HG03039 (cell line): ENCODE measurements around the gene MTTP.
"Not testable (repeated sequence)": the region's sequence is repeated elsewhere in the genome, so short reads cannot be mapped to it uniquely, and the experiment has no call there.

Experiments used
- ATAC-seq: cut with Tn5 transposase; IDR thresholded peaks from one replicate; pipeline ENCODE4 v1.9.1; 2021; ENCODE audit warnings: mild to moderate bottlenecking, moderate library complexity; ENCODE audit not compliant: unreplicated experiment

The MTTP gene

DNA sequence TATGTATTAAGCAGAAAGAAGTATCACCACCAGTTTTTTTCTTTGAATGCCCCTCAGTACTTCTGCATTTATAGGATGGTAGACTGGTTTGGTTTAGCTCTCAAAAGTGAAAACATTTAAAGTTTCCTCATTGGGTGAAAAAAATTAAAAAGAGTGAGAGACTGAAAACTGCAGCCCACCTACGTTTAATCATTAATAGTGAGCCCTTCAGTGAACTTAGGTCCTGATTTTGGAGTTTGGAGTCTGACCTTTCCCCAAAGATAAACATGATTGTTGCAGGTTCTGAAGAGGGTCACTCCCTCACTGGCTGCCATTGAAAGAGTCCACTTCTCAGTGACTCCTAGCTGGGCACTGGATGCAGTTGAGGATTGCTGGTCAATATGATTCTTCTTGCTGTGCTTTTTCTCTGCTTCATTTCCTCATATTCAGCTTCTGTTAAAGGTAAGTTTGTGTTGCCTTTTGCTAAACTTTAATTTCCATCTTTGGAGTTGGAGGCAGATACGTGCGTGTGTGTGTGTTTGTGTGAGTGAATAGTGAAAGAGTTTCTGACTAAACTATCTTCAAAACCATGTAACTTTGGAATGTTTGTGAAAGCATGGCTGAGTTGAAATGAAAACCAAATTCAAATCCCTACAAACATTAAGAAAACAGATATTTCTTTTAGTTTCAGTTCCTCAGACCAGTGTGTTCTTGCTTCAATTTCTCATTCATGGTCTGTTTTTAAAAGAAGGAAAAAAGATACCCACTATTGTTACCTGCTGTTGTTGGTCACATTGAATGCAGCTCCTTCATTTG is at the start of gene MTTP:
Gene MTTP (plus strand): TSS at position 295 of the 795 bp plus-strand sequence. CDS start 86 bp downstream, at position 381.
- peak; percentile 82 for ATAC-seq

DNA sequence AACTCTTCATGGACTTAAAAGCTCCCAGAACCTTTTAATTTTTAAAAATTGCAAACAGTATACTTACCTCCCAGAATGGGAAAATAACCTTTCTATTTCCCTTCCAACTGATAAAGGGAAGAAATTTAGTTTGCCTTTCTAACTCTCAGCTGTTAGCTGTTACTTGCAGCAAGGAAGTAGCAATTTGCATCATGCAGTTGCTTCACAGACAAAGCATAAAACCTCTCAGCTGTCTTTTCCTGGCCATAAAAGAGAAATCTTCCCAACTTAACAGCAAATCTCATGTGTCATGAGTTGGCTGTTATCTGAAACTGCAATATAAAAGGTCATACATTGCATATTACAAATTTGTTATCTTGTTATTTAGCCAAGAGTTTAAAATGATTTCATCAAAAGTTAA is 45.4 kb upstream of the MTTP start:
- ATAC-seq: no peak

GRCh38 chr4:99529956-99530355 is 44.7 kb upstream of the MTTP start:
- no peak for ATAC-seq

DNA sequence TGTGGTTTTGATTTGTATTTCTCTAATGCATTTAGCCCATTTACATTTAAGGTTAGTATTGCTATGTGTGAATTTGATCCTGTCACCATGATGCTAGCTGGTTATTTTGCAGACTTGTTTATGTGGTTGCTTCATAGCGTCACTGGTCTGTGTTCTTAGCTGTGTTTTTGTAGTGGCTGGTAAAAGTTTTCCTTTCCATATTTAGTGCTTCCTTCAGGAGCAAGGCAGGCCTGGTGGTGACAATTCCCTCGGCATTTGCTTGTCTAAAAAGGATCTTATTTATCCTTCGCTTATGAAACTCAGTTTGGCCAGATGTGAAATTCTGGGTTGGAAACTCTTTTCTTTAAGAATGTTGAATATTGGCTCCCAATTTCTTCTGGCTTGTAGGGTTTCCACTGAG is 39.9 kb upstream of the MTTP start:
- not testable (repeated sequence) for ATAC-seq

- ATAC-seq: no peak
These were observed 38.4 kb upstream of the MTTP start for GRCh38 chr4:99536271-99536670.

DNA sequence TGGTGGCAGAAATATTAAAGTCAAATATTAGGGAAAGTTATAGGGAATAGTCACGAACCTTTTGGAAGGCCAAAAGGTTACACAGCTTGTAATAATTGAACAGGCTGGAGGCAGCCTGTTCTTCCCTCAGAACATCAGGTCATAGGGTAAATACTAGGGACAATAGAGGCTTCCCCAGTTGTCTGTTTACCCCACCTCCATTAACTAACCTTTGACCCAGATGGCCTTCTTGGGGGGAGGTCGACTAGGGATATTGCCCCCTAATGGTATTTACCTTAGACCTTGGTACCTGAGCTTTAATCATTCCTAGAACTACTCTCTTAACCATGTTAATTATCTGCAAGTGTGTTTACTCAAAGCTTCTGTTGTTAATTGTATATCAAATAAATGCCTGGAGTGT is 37.8 kb upstream of the MTTP start:
- no peak for ATAC-seq

GRCh38 chr4:99537674-99538073 is 37.0 kb upstream of the MTTP start:
- ATAC-seq: no peak

- no peak for ATAC-seq
These were observed 34.2 kb upstream of the MTTP start for GRCh38 chr4:99540277-99540939.

DNA sequence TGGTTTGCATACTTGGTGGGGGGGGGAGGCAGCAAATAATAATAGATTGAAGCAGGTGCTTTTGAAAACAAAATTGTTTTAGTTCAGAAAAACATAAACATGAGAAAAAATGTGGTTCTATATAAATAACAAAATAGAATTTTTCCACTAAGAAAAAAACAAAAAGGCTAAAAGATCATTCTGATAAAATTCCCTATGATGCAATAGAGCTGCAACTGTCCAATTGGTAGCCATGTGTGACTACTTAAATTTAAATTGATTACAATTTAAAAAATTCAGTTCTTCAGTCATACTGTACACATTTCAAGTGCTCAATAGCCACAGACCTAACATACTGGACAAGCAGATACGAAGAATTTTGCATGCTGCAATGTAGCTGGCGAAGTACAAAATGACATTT is 21.8 kb upstream of the MTTP start:
- no peak for ATAC-seq

- ATAC-seq: peak; percentile 97
These were observed 11.1 kb upstream of the MTTP start, which contains the start of gene TRMT10A for GRCh38 chr4:99563310-99564186. Gene TRMT10A, minus strand, starts transcription at chr4:99564039. Its CDS starts 4,701 bp downstream, at chr4:99559338.

DNA sequence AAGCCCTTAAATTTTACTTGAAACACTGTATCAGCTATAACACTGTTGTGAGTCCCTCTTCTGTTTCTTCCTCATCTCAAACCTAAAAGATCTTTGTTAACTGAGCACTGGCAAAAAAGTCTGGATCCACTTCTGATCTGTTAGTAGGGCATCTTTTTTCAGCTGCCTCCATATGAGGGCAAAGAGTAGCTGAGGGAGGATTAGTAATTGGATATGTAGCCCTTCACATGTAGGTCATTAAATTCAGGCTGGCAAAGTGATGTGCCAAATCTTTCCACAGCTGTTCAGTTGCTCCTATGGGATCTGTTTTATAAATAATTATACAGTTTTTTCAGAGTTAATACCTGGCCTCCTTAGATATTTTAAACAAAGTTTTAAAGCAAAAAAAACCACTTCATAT is 9.7 kb upstream of the MTTP start:
- ATAC-seq: no peak

GRCh38 chr4:99571883-99572282 is 2.7 kb upstream of the MTTP start:
- no peak for ATAC-seq

DNA sequence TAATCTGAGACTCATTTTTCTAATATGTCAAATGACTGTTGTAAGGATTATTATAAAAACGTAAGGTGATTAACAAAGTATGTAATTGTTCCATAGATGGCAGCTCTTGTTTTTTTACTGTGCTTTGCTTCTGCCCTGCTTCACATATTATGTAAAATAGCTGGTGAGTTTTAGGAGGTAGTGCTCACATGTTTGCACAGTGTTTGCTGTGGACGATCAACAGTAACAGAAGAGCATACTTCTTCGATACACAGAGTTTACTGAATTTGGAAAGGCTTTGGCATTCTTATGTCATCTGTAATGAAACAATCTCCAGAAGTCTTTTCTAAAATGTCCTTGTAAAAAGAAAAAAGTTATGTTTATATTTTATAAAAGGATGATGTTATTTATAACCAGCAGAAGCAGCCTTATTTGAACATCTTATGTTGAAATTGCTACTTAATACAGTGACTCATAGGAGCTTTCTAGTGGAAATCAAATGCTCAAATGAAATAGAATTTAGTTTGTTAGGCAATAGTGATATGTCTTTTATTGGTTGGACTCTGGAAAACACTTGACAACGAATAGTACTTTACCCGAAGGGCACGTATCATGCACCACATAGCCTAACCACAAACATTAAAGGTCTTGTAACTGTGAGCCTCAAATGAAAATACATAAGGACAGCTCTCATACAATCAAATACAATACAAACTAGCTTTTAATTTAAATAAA is 1.9 kb upstream of the MTTP start:
- ATAC-seq: no peak

- no peak for ATAC-seq
These were observed 772 bp upstream of the MTTP start for GRCh38 chr4:99573735-99574368.

DNA sequence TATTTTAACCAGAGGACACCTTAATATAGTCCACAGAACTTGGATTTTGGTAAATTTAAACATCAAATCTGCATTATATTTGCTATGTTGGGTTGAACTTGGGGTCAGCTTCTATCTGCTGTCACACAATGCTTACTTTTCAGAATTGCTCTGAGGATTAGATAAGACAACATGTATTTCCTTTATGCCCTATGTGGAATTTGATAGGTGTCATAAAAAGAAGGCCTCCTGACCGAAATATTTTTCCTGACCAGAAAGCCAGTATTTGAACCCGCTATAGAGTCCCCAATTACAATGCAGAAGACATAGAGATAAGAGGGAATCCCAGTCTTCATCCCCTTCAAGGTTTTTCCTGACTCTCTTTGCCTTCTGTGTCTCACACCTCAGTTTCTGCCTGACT is 4.1 kb downstream of the MTTP start:
- ATAC-seq: no peak

DNA sequence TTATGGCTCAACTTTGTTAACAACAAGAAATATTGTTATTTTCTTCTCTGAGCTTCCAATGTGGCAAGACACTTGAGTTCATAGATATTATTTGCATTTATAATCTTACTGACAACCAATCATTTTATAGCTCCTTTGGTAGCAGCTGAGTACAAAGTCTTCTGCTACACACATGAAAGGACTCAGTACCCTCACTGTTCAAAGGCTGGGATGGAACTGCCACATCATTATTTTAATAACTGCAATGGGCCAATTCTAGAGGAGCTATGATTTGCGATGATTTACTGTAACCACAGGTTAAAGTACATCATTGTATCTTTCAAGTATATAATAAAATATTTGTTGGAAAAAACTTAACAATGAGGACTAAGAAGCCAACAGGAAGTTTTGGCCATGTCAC is 10.9 kb downstream of the MTTP start:
- ATAC-seq: no peak

GRCh38 chr4:99586322-99586721 is 11.7 kb downstream of the MTTP start:
- no peak for ATAC-seq

GRCh38 chr4:99586797-99587196 is 12.2 kb downstream of the MTTP start:
- no peak for ATAC-seq

- no peak for ATAC-seq
These were observed 12.7 kb downstream of the MTTP start for GRCh38 chr4:99587309-99587708.

DNA sequence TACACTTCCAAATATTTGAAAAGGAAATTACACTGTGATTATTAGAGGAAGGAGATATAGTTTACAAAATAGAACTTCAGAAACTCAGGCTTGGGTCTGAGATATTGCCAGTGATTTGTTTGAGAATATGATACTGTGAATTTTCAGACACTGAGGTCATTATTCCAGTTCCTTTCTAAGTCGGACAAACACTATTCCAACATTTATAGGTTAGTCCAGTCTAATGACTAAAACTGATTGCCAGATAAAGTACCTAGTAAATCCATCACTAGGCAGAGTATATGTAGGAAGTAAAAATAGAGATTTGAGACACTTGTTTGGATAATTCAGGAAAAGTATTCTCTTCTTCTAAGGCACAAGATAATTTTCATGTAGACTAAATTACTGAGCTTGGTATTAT is 13.2 kb downstream of the MTTP start:
- no peak for ATAC-seq
